Endothelial cell of umbilical vein (primary cell): Measurements from ENCODE around the gene FARP1.

Experiments
- EZH2 ChIP-seq: IDR thresholded peaks from 2 replicates; pipeline ENCODE4 v1.6.1; 2012; ENCODE audit warnings: borderline replicate concordance, low read depth, mild to moderate bottlenecking, moderate library complexity, low read length, inconsistent platforms; ENCODE audit not compliant: severe bottlenecking
- FOS ChIP-seq: IDR thresholded peaks from 2 replicates; pipeline ENCODE4 v1.6.1; 2011; ENCODE audit warnings: mild to moderate bottlenecking, low read length, moderate library complexity, borderline replicate concordance; ENCODE audit not compliant: insufficient read depth
- GATA2 ChIP-seq: IDR thresholded peaks from 2 replicates; pipeline ENCODE4 v1.7.0; 2011; ENCODE audit warnings: low read depth, mild to moderate bottlenecking, moderate library complexity, mixed read lengths, low read length; ENCODE audit not compliant: insufficient read length, insufficient read depth
- JUN ChIP-seq: IDR thresholded peaks from 2 replicates; pipeline ENCODE4 v1.6.1; 2011; ENCODE audit warnings: borderline replicate concordance, low read depth; ENCODE audit not compliant: insufficient read length, insufficient read depth
- MYC ChIP-seq: IDR thresholded peaks from one replicate; pipeline ENCODE4 v1.6.1; 2011; ENCODE audit warnings: mild to moderate bottlenecking, low read depth, low read length
- POLR2A ChIP-seq: IDR thresholded peaks from 2 replicates; pipeline ENCODE4 v1.6.1; 2012; ENCODE audit warnings: low read depth, mild to moderate bottlenecking, control low read depth, low read length
- POLR2AphosphoS5 ChIP-seq: IDR thresholded peaks from 2 replicates; pipeline ENCODE4 v1.6.1; 2012; ENCODE audit warnings: low read depth, mild to moderate bottlenecking, control low read depth, low read length, moderate library complexity; ENCODE audit not compliant: insufficient read depth
- TF ChIP-seq, protein P1 (sequence below), 2 donors: IDR thresholded peaks; 1 replicate in 1 of 2; 2 replicates in 1 of 2; pipeline ENCODE4 v1.5.1; 2011; ENCODE audit warnings: low read length in 2 of 2, mild to moderate bottlenecking in 2 of 2, moderate library complexity in 2 of 2, control low read depth in 1 of 2, inconsistent platforms in 1 of 2, low read depth in 1 of 2; ENCODE audit not compliant: insufficient read depth in 1 of 2; ENCODE audit errors: extremely low read depth in 1 of 2
- TF ChIP-seq, protein P2 (sequence below): IDR thresholded peaks from 2 replicates; pipeline ENCODE4 v1.6.1; 2011; ENCODE audit not compliant: insufficient read depth, insufficient read length

DNA sequence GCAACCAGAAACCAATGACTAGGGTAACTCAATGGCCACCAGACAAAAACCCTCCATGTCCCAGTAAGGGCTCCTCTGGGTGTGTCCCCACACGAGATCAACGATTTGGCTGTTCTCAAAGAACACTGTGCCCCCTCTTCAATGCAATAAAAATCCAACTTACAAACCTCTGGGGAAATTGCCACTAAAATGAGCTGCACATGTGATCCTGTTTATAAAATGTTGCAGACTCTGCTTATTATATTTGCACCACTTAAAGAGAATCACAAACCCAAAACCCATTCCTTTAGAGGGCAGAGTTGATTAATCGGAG lies 353.5 kb downstream of the FARP1 start:
- TF ChIP-seq, protein P1, sequence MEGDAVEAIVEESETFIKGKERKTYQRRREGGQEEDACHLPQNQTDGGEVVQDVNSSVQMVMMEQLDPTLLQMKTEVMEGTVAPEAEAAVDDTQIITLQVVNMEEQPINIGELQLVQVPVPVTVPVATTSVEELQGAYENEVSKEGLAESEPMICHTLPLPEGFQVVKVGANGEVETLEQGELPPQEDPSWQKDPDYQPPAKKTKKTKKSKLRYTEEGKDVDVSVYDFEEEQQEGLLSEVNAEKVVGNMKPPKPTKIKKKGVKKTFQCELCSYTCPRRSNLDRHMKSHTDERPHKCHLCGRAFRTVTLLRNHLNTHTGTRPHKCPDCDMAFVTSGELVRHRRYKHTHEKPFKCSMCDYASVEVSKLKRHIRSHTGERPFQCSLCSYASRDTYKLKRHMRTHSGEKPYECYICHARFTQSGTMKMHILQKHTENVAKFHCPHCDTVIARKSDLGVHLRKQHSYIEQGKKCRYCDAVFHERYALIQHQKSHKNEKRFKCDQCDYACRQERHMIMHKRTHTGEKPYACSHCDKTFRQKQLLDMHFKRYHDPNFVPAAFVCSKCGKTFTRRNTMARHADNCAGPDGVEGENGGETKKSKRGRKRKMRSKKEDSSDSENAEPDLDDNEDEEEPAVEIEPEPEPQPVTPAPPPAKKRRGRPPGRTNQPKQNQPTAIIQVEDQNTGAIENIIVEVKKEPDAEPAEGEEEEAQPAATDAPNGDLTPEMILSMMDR (IDR thresholded peaks at IDR 0.05; ENCODE audit: extremely low read depth in 1 of 2, insufficient read depth in 1 of 2, low read depth in 1 of 2, low read length in 2 of 2) = no peak
- TF ChIP-seq POLR2AphosphoS5 (no peak), EZH2 (no peak), POLR2A (no peak), MYC (no peak), JUN (no peak), FOS (no peak), GATA2 (no peak)
- TF ChIP-seq, protein P2, sequence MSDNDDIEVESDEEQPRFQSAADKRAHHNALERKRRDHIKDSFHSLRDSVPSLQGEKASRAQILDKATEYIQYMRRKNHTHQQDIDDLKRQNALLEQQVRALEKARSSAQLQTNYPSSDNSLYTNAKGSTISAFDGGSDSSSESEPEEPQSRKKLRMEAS = no peak
